Suprapubic skin (tissue), 4 donors: Measurements from ENCODE around the gene BAHCC1.

Experiments used
- POLR2A ChIP-seq, 2 donors: fragments of 450-650 bp; IDR thresholded peaks; one replicate each; pipeline ENCODE4 v1.6.1; 2017; ENCODE audit warnings: antibody characterized with exemption in 2 of 2, mild to moderate bottlenecking in 2 of 2, moderate library complexity in 2 of 2
- POLR2AphosphoS5 ChIP-seq, 3 donors: sonication (generic); formaldehyde crosslinking; IDR thresholded peaks; one replicate each; pipeline ENCODE4 v1.6.1; 2017; ENCODE audit warnings: antibody characterized with exemption in 3 of 3
- TF ChIP-seq, protein P1 (sequence below), 2 donors: fragments of 200-600 bp in 1 of 2; fragments of 450-650 bp in 1 of 2; sonication (generic) in 1 of 2; IDR thresholded peaks; one replicate each; pipeline ENCODE4 v1.5.1; 2016 to 2019; ENCODE audit warnings: antibody characterized with exemption in 2 of 2, mild to moderate bottlenecking in 1 of 2, moderate library complexity in 1 of 2

DNA sequence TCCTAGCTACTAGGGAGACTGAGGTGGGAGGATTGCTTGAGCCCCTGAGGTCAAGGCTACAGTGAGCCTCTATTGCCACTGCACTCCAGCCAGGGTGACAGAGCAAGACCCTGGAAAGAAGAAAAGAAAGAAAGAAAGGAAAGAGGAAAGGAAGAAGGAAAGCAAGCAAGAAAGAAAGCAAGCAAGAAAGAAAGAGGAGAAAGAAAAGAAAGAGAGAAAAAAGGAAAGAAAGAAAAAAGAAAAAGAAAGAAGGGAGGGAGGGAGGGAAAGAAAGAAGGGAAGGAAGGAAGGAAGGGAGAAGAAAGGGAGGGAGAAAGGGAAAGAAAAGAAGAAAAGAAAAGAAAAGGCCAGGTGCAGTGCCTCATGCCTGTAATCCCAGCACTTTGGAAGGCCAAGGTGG, 108.4 kb downstream of the BAHCC1 start:
- TF ChIP-seq, protein P1, sequence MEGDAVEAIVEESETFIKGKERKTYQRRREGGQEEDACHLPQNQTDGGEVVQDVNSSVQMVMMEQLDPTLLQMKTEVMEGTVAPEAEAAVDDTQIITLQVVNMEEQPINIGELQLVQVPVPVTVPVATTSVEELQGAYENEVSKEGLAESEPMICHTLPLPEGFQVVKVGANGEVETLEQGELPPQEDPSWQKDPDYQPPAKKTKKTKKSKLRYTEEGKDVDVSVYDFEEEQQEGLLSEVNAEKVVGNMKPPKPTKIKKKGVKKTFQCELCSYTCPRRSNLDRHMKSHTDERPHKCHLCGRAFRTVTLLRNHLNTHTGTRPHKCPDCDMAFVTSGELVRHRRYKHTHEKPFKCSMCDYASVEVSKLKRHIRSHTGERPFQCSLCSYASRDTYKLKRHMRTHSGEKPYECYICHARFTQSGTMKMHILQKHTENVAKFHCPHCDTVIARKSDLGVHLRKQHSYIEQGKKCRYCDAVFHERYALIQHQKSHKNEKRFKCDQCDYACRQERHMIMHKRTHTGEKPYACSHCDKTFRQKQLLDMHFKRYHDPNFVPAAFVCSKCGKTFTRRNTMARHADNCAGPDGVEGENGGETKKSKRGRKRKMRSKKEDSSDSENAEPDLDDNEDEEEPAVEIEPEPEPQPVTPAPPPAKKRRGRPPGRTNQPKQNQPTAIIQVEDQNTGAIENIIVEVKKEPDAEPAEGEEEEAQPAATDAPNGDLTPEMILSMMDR (IDR thresholded peaks at IDR 0.05) = no peak
- no peak for TF ChIP-seq POLR2A (IDR thresholded peaks at IDR 0.05)
- TF ChIP-seq POLR2AphosphoS5 (IDR thresholded peaks at IDR 0.05) = no peak
